GM13976 (cell line): ENCODE data around the gene KHDRBS1.
"Not testable (repeated sequence)": the region's sequence is repeated elsewhere in the genome, so short reads cannot be mapped to it uniquely, and the experiment has no call there.

Source experiments
- DNase-seq: peaks from one replicate; pipeline ENCODE4 v3.0.0; 2012; ENCODE audit warnings: low spot score
- in situ Hi-C: fragments of 300-500 bp; cut with MboI; formaldehyde crosslinking; loops from one replicate; pipeline ENCODE4 v1.12.0; 2022; ENCODE audit warnings: low sequenced_read_pairs, mixed read lengths, inconsistent platforms; ENCODE audit not compliant: unreplicated experiment
- TF ChIP-seq, protein P1 (sequence below): IDR thresholded peaks from 2 replicates; pipeline ENCODE4 v1.5.1; 2012; ENCODE audit warnings: borderline replicate concordance, mild to moderate bottlenecking; ENCODE audit not compliant: insufficient read depth; ENCODE audit errors: extremely low read depth, missing control alignments, control extremely low read depth

The KHDRBS1 gene

GRCh38 chr1:31991182-31991581, 22.5 kb upstream of the KHDRBS1 start:
- in situ Hi-C loops: no loop called here
- no peak for DNase-seq
- TF ChIP-seq, protein P1, sequence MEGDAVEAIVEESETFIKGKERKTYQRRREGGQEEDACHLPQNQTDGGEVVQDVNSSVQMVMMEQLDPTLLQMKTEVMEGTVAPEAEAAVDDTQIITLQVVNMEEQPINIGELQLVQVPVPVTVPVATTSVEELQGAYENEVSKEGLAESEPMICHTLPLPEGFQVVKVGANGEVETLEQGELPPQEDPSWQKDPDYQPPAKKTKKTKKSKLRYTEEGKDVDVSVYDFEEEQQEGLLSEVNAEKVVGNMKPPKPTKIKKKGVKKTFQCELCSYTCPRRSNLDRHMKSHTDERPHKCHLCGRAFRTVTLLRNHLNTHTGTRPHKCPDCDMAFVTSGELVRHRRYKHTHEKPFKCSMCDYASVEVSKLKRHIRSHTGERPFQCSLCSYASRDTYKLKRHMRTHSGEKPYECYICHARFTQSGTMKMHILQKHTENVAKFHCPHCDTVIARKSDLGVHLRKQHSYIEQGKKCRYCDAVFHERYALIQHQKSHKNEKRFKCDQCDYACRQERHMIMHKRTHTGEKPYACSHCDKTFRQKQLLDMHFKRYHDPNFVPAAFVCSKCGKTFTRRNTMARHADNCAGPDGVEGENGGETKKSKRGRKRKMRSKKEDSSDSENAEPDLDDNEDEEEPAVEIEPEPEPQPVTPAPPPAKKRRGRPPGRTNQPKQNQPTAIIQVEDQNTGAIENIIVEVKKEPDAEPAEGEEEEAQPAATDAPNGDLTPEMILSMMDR: no peak

- in situ Hi-C loops: no loop called here
- TF ChIP-seq, protein P1: no peak
- DNase-seq: no peak
Observed at GRCh38 chr1:31995263-31995662, 18.4 kb upstream of the KHDRBS1 start.

- DNase-seq, in situ Hi-C loops: not testable (repeated sequence)
Observed at GRCh38 chr1:31996121-31996520, 17.5 kb upstream of the KHDRBS1 start.

- TF ChIP-seq, protein P1: no peak
- no peak for DNase-seq
- in situ Hi-C loops: no loop called here
Observed at GRCh38 chr1:32001863-32002262, 11.8 kb upstream of the KHDRBS1 start.

GRCh38 chr1:32002285-32002684, 11.4 kb upstream of the KHDRBS1 start:
- in situ Hi-C loops, DNase-seq: not testable (repeated sequence)

- TF ChIP-seq, protein P1: no peak
- in situ Hi-C loops: no loop called here
- DNase-seq: no peak
Observed at GRCh38 chr1:32005522-32005921, 8.1 kb upstream of the KHDRBS1 start.

DNA sequence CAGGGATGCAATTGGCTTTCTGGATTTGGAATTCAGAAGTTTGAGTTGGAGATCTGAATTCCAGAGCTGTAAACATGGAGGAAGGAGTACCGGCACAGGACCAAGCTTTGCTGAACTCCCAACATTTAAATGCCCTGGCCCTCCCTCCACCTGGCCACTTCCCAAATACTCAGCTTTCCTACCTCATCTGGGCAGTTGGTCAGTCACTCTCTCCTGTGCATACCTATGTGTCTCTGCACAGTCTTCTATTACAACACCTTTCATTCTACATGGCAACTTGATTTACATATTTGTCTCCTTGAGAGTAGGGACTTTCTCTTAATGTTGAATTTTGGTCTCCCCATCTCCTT, 6.1 kb upstream of the KHDRBS1 start:
- TF ChIP-seq, protein P1: no peak
- in situ Hi-C loops: no loop called here
- no peak for DNase-seq

DNA sequence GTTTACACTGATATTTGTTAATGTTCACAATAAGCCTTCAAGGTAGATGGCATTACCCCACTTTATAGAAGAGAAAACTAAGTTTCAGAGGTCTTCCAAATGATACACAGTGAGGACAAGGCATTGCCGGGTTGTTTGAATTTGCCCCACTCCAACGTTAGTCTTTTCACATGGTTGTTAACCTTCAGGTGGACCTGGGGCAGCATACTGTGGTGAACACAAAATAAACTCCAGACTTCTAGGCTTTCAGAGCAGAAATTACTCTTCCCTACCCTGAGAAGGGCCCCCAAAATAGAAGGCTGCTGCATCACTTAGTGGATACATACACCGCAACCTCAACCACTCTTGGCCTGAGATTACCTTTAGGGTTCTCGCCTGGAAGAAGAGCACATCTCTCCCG, 3.4 kb upstream of the KHDRBS1 start:
- DNase-seq: no peak
- in situ Hi-C loops: no loop called here
- TF ChIP-seq, protein P1: no peak
